Muscle of leg (tissue), 11 donors: ENCODE results near the gene GJB4. TPM values are rescaled to one million over a fixed set of nuclear protein-coding genes. Genes with fewer than 3 reads are reported as not detected.
"Not testable (repeated sequence)": the region's sequence is repeated elsewhere in the genome, so short reads cannot be mapped to it uniquely, and the experiment has no call there.

Experiments used
- DNase-seq: peaks from one replicate; pipeline ENCODE4 v3.0.0; 2013
- H3K27ac ChIP-seq: one replicate; pipeline ENCODE4 v1.5.1; 2013; ENCODE audit warnings: mild to moderate bottlenecking, low read length, control low read depth
- H3K27me3 ChIP-seq: one replicate; pipeline ENCODE4 v1.6.1; 2013; ENCODE audit warnings: low read length; ENCODE audit not compliant: control insufficient read depth, insufficient read depth
- H3K36me3 ChIP-seq: one replicate; pipeline ENCODE4 v1.6.1; 2013; ENCODE audit warnings: low read length; ENCODE audit not compliant: control insufficient read depth, insufficient read depth
- H3K4me1 ChIP-seq: one replicate; pipeline ENCODE4 v1.6.1; 2013; ENCODE audit warnings: low read length; ENCODE audit not compliant: control insufficient read depth, insufficient read depth
- H3K4me3 ChIP-seq: one replicate; pipeline ENCODE4 v1.5.1; 2013; ENCODE audit warnings: low read length, control low read depth
- H3K9me3 ChIP-seq: replicated peaks from 2 replicates; pipeline ENCODE4 v1.6.1; 2013; ENCODE audit warnings: low read depth, low read length; ENCODE audit not compliant: control insufficient read depth
- WGBS: methylation state at CpG from one replicate; pipeline ENCODE4 v1.1.5; 2013; ENCODE audit warnings: missing lambda C conversion rate; ENCODE audit not compliant: insufficient coverage; 5-methylcytosine and 5-hydroxymethylcytosine counted together
- polyA plus RNA-seq, 8 donors: library from polyadenylated mRNA; unstranded; fragments of 120-200 nt; gene quantifications; one replicate each; pipeline versions ENCODE4 v1.2.1 to v1.2.3, GENCODE V29; 2013; ENCODE audit warnings: inconsistent platforms in 1 of 8, low replicate concordance in 1 of 8; ENCODE audit not compliant: insufficient read length in 8 of 8, insufficient read depth in 1 of 8
- total RNA-seq: library from RNA; stranded (reverse); fragments of 120-200 nt; gene quantifications from one replicate; pipeline ENCODE4 v1.2.4, GENCODE V29; 2013

Gene GJB4
- total and polyA plus RNA-seq, 9 donors, result 0.05 to 0.13 (median 0.11) TPM; not detected in 6

GRCh38 chr1:34794790-34795180 lies 35.2 kb downstream of the GJB4 start:
- H3K4me1 ChIP-seq, result peaks cover 8% of the 10 kb centered on the region
- DNase-seq, result no peak
- peaks cover 26% of the 10 kb centered on the region for H3K27me3 ChIP-seq
- peaks cover 4% of the 10 kb centered on the region for H3K36me3 ChIP-seq
- peak overlapping the region; percentile 39 for H3K4me3 ChIP-seq
- H3K9me3 ChIP-seq, result no peaks in the 10 kb centered on the region
- WGBS, result 92% methylated on average over 10 of the region's 12 CpGs
- H3K27ac ChIP-seq, result no peak overlapping the region

GRCh38 chr1:34795916-34796315 lies 36.4 kb downstream of the GJB4 start:
- 66% methylated on average over 4 of the region's 6 CpGs for WGBS
- no peak overlapping the region for H3K27ac ChIP-seq
- peaks cover 8% of the 10 kb centered on the region for H3K4me1 ChIP-seq
- peaks cover 22% of the 10 kb centered on the region for H3K27me3 ChIP-seq
- H3K4me3 ChIP-seq, result peak overlapping the region; percentile 39
- H3K36me3 ChIP-seq, result peaks cover 4% of the 10 kb centered on the region
- H3K9me3 ChIP-seq, result no peaks in the 10 kb centered on the region
- DNase-seq, result no peak

GRCh38 chr1:34796990-34797389 lies 37.5 kb downstream of the GJB4 start:
- Histone ChIP-seq H3K27ac (no peak overlapping the region), H3K27me3 (peaks cover 16% of the 10 kb centered on the region), H3K9me3 (no peaks in the 10 kb centered on the region), H3K36me3 (peaks cover 4% of the 10 kb centered on the region), H3K4me1 (peaks cover 6% of the 10 kb centered on the region), H3K4me3 (peak overlapping the region; percentile 39)
- no peak for DNase-seq
- 100% methylated on average over 1 of the region's 6 CpGs for WGBS

- no CpG with 5 or more reads among the region's 6 CpGs for WGBS
- Histone ChIP-seq H3K36me3 (no peaks in the 10 kb centered on the region), H3K27me3 (no peaks in the 10 kb centered on the region), H3K4me3 (no peak overlapping the region), H3K4me1 (no peaks in the 10 kb centered on the region), H3K9me3 (no peaks in the 10 kb centered on the region), H3K27ac (no peak overlapping the region)
- no peak for DNase-seq
Observed at GRCh38 chr1:34800214-34800613, 40.7 kb downstream of the GJB4 start.

- H3K27ac ChIP-seq, result no peak overlapping the region
- DNase-seq, result no peak
- no peaks in the 10 kb centered on the region for H3K4me1 ChIP-seq
- 88% methylated on average over 2 of the region's 3 CpGs for WGBS
- no peaks in the 10 kb centered on the region for H3K36me3 ChIP-seq
- H3K4me3 ChIP-seq, result no peak overlapping the region
- no peaks in the 10 kb centered on the region for H3K27me3 ChIP-seq
- no peaks in the 10 kb centered on the region for H3K9me3 ChIP-seq
Observed at GRCh38 chr1:34803770-34804169, 44.2 kb downstream of the GJB4 start.

- Histone ChIP-seq H3K4me3 (no peak overlapping the region), H3K27me3 (no peaks in the 10 kb centered on the region), H3K9me3 (no peaks in the 10 kb centered on the region), H3K27ac (no peak overlapping the region), H3K36me3 (no peaks in the 10 kb centered on the region), H3K4me1 (no peaks in the 10 kb centered on the region)
- DNase-seq, result no peak
- 42% methylated on average over 2 of the region's 3 CpGs for WGBS
Observed at GRCh38 chr1:34806396-34806795, 46.9 kb downstream of the GJB4 start.

GRCh38 chr1:34808051-34808810 lies 48.7 kb downstream of the GJB4 start:
- Histone ChIP-seq H3K27ac (no peak overlapping the region), H3K4me1 (no peaks in the 10 kb centered on the region), H3K27me3 (no peaks in the 10 kb centered on the region), H3K4me3 (no peak overlapping the region), H3K9me3 (no peaks in the 10 kb centered on the region), H3K36me3 (no peaks in the 10 kb centered on the region)
- 70% methylated on average over 3 of the region's 9 CpGs for WGBS
- DNase-seq, result no peak

- WGBS, result no CpG with 5 or more reads among the region's 3 CpGs
- not testable (repeated sequence) for H3K27me3 ChIP-seq
Observed at GRCh38 chr1:34810781-34811180, 51.2 kb downstream of the GJB4 start.

More at GRCh38 chr1:34810781-34811180, 51.2 kb downstream of the GJB4 start:
- not testable (repeated sequence) for H3K4me3 ChIP-seq, DNase-seq, H3K9me3 ChIP-seq, H3K36me3 ChIP-seq, H3K4me1 ChIP-seq, H3K27ac ChIP-seq

Other genes with a start within 250 kb of the GJB4 start
- not detected for gene GJB5, start 4.7 kb upstream of the GJB4 start, total RNA-seq
- 1 to 10 TPM in 1 of 8 donors, under 1 TPM in 4, not detected in 3; 0.26 to 3.2 (median 0.29) TPM for gene GJB5, start 4.7 kb upstream of the GJB4 start, polyA plus RNA-seq
- gene GJB3, start 21.5 kb downstream of the GJB4 start, total RNA-seq, result not detected
- gene GJB3, start 21.5 kb downstream of the GJB4 start, polyA plus RNA-seq, result 1 to 10 TPM in 1 of 8 donors, under 1 TPM in 4, not detected in 3; 0.10 to 1.8 (median 0.12) TPM
- gene GJA4, start 33.3 kb downstream of the GJB4 start, total RNA-seq, result 31.4 TPM
- 10 to 100 TPM; 33.1 to 53.9 (median 36.8) TPM for gene GJA4, start 33.3 kb downstream of the GJB4 start, polyA plus RNA-seq
- gene SMIM12, start 100.0 kb downstream of the GJB4 start, total RNA-seq, result 21.7 TPM
- gene SMIM12, start 100.0 kb downstream of the GJB4 start, polyA plus RNA-seq, result 10 to 100 TPM; 23.2 to 31.8 (median 26.9) TPM
- 0.22 TPM for gene DLGAP3, start 169.9 kb downstream of the GJB4 start, total RNA-seq
- gene DLGAP3, start 169.9 kb downstream of the GJB4 start, polyA plus RNA-seq, result under 1 TPM; 0.15 to 0.95 (median 0.25) TPM
- gene TMEM35B, start 225.6 kb downstream of the GJB4 start, total RNA-seq, result 16.3 TPM
- 10 to 100 TPM; 17.6 to 25.9 (median 21.1) TPM for gene TMEM35B, start 225.6 kb downstream of the GJB4 start, polyA plus RNA-seq